Prostate gland (tissue), 2 donors: ENCODE results near the gene OR4B1. TPM values are rescaled to one million over a fixed set of nuclear protein-coding genes. Genes with fewer than 3 reads are reported as not detected.
A peak's percentile ranks its signal among the peaks of the same experiment; 100 is the strongest.

Experiments
- DNase-seq: peaks from one replicate; pipeline ENCODE4 v3.0.0-alpha.2; 2019; ENCODE audit warnings: low spot score
- H3K27ac ChIP-seq, 2 donors: fragments of 200-600 bp; sonication (generic); 2 replicates each; pipeline ENCODE4 v1.5.1; 2017 to 2019
- H3K27me3 ChIP-seq: fragments of 200-600 bp; sonication (generic); replicated peaks from 2 replicates; pipeline ENCODE4 v1.5.1; 2019; ENCODE audit not compliant: insufficient read depth
- H3K36me3 ChIP-seq, 2 donors: fragments of 200-600 bp; sonication (generic); 1 replicate in 1 of 2; 2 replicates in 1 of 2; pipeline versions ENCODE4 v1.5.1 to v1.8.1; 2017 to 2019
- H3K4me1 ChIP-seq: fragments of 200-600 bp; sonication (generic); replicated peaks from 2 replicates; pipeline ENCODE4 v1.5.1; 2019
- H3K4me3 ChIP-seq, 2 donors: fragments of 200-600 bp; sonication (generic); 2 replicates each; pipeline ENCODE4 v1.5.1; 2017 to 2019
- H3K9me3 ChIP-seq: fragments of 200-600 bp; sonication (generic); 2 replicates; pipeline ENCODE4 v1.5.1; 2017
- CTCF ChIP-seq, 4 experiments: fragments of 200-600 bp in 2 of 4; fragments of 450-650 bp in 2 of 4; sonication (generic) in 2 of 4; IDR thresholded peaks; 1 replicate in 3 of 4; 2 replicates in 1 of 4; pipeline ENCODE4 v1.5.1; 2016 to 2019; ENCODE audit warnings: antibody characterized with exemption in 4 of 4, mild to moderate bottlenecking in 2 of 4, moderate library complexity in 2 of 4
- POLR2A ChIP-seq: fragments of 450-650 bp; IDR thresholded peaks from one replicate; pipeline ENCODE4 v1.6.1; 2016; ENCODE audit warnings: antibody characterized with exemption, mild to moderate bottlenecking
- POLR2AphosphoS5 ChIP-seq: sonication (generic); formaldehyde crosslinking; IDR thresholded peaks from one replicate; pipeline ENCODE4 v1.6.1; 2017; ENCODE audit warnings: antibody characterized with exemption
- WGBS: methylation state at CpG from one replicate; pipeline ENCODE4 v1.1.5; 2018; 5-methylcytosine and 5-hydroxymethylcytosine counted together
- intact Hi-C: fragments of 100-400 bp; cut with DNase I; formaldehyde crosslinking; loops from one replicate; pipeline ENCODE4 v1.14.2; 2022
- total RNA-seq, 2 donors: library from RNA; depleted of rRNA; stranded (reverse); fragments of >200 nt; gene quantifications; one replicate each; pipeline ENCODE4 v1.1.0, GENCODE V29; 2016

OR4B1 gene
- total RNA-seq, 2 donors from 2014 or later, result not detected

- DNase-seq, result no peak
- H3K4me1 ChIP-seq, result no peaks in the 10 kb centered on the region
- intact Hi-C loops, result no loop called here
- no peak for TF ChIP-seq CTCF (IDR thresholded peaks at IDR 0.05)
- no peak for TF ChIP-seq POLR2A
- no peak for TF ChIP-seq POLR2AphosphoS5
- H3K4me3 ChIP-seq, result no peak overlapping the region
- H3K36me3 ChIP-seq, result no peaks in the 10 kb centered on the region
- WGBS, result 71% methylated on average over 10 of the region's 10 CpGs
- H3K27ac ChIP-seq, result no peak overlapping the region
- H3K9me3 ChIP-seq, result no peaks in the 10 kb centered on the region
- H3K27me3 ChIP-seq, result no peaks in the 10 kb centered on the region
Observed at GRCh38 chr11:48170241-48171233, 46.1 kb upstream of the OR4B1 start.

GRCh38 chr11:48172818-48173609 is 43.6 kb upstream of the OR4B1 start:
- no peaks in the 10 kb centered on the region for H3K9me3 ChIP-seq
- TF ChIP-seq POLR2AphosphoS5, result no peak
- no peak for TF ChIP-seq POLR2A
- TF ChIP-seq CTCF (IDR thresholded peaks at IDR 0.05), result peak in 3 of 4 experiments; percentile 53 to 78 (median 61)
- 49% methylated on average over 14 of the region's 14 CpGs for WGBS
- H3K4me3 ChIP-seq, result no peak overlapping the region
- no peak overlapping the region for H3K27ac ChIP-seq
- H3K36me3 ChIP-seq, result no peaks in the 10 kb centered on the region
- H3K4me1 ChIP-seq, result no peaks in the 10 kb centered on the region
- intact Hi-C loops, result no loop called here
- peak; percentile 37 for DNase-seq
- no peaks in the 10 kb centered on the region for H3K27me3 ChIP-seq

DNA sequence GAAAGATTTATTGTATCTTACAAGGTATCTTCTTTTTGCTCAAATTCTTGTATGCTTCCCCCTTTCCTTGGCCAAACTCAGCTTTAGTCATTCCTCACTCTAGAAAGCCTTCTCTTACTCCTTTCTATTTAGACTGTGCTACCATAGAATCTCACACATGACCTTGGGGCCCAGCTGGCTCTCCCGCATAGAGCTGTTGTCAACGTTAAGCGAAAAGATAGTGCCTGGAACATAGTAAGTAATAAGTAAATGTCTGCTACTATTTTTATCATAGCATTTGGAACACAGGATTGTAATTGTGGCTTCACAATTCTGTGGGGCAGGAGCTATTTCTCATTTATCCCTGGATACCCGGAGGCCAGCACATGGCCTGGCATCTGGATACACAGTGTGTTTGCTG is 38.9 kb upstream of the OR4B1 start:
- 85% methylated on average over 4 of the region's 4 CpGs for WGBS
- intact Hi-C loops, result no loop called here
- no peak overlapping the region for H3K27ac ChIP-seq
- DNase-seq, result no peak
- H3K4me1 ChIP-seq, result no peaks in the 10 kb centered on the region
- TF ChIP-seq POLR2AphosphoS5 (no peak), CTCF (IDR thresholded peaks at IDR 0.05) (no peak), POLR2A (no peak)
- no peaks in the 10 kb centered on the region for H3K27me3 ChIP-seq
- no peaks in the 10 kb centered on the region for H3K9me3 ChIP-seq
- H3K36me3 ChIP-seq, result no peaks in the 10 kb centered on the region
- no peak overlapping the region for H3K4me3 ChIP-seq

- no peak overlapping the region for H3K4me3 ChIP-seq
- WGBS, result 82% methylated on average over 6 of the region's 6 CpGs
- H3K36me3 ChIP-seq, result no peaks in the 10 kb centered on the region
- H3K4me1 ChIP-seq, result no peaks in the 10 kb centered on the region
- intact Hi-C loops, result no loop called here
- no peaks in the 10 kb centered on the region for H3K27me3 ChIP-seq
- H3K9me3 ChIP-seq, result no peaks in the 10 kb centered on the region
- TF ChIP-seq CTCF (IDR thresholded peaks at IDR 0.05) (no peak), POLR2AphosphoS5 (no peak), POLR2A (no peak)
- DNase-seq, result no peak
- H3K27ac ChIP-seq, result no peak overlapping the region
Observed at GRCh38 chr11:48180627-48181026, 36.0 kb upstream of the OR4B1 start.
